ENCODE measurements around the gene RBP5.
A peak's percentile ranks its signal among the peaks of the same experiment; 100 is the strongest.

The RBP5 gene

DNA sequence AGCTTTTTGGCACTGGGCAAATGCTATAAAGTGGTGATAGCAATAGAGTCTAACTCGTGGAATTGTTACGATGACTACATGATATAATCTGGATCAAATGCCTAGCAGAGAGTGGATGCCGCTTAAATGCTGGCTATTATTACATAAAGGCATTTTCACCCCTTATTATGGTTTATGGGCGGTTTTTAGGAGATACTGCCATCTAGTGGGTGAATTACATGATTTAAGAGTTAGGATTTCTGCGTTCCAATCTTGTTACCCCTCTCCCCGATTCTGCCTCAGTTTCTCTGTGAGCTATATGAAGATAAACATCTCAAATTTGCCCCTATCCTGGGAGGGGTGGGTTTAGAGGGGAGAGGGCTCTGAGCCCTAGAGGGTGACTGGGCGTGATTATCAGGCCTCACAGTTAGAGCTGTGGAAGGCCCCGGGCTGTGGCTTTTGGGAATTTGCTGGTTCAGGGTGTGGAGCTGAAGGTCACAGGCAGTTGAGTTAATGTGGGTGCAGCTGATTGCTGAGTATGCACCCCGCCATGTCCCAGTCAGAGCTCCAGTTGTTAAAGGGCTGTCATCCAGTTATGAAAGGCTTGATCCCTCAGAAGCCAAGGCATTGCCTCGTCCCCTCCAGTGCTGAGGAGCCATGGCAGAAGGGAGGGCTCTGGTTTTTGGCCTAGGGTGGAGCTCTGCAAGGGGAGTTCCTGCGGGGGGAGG is 15.9 kb upstream of the RBP5 start:
- no peak for DNase-seq

DNA sequence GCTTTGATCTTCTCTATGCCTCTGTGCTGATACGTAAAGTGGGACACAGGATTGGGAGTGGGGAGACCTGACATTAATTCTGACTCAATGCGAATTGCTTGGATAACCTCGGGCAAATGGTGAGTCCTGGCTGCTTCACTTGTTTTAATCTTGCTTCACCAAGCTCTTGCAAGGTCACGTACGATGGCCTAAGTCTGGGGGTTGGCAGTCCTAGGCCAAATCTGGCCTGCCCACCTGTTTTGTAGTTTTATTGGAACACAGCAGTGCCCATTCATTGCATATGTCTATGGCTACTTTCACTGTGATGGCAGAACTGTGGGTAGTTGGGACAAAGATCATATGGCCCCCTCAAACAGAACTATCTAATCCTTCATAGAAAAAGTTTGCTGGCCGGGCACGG is 14.9 kb upstream of the RBP5 start:
- DNase-seq: no peak

DNA sequence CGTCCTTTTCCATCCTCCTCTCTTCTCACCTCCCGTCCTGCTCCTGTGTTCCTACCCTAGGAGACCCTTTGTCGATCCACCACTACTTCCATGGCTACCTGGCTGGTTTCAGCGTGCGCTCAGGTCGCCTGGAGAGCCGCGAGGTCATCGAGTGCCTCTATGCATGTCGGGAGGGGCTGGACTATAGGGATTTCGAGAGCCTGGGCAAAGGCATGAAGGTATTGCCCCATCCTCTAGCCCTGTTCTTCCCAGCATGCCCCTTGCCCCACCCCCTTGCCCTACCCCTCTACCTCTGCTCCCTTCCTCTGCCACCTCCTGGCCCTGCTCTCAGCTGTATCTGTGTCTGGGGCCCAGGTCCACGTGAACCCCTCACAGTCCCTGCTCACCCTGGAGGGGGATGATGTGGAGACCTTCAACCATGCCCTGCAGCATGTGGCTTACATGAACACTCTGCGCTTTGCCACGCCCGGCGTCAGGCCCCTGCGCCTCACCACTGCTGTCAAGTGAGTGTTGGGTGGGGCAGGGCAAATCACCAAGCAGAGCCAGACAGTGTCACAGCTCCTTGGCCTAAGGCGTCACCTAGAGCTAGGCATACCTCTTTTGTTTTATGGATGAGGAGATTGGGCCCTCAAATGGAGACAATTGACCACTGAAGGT is 14.2 kb upstream of the RBP5 start:
- no peak for DNase-seq

DNA sequence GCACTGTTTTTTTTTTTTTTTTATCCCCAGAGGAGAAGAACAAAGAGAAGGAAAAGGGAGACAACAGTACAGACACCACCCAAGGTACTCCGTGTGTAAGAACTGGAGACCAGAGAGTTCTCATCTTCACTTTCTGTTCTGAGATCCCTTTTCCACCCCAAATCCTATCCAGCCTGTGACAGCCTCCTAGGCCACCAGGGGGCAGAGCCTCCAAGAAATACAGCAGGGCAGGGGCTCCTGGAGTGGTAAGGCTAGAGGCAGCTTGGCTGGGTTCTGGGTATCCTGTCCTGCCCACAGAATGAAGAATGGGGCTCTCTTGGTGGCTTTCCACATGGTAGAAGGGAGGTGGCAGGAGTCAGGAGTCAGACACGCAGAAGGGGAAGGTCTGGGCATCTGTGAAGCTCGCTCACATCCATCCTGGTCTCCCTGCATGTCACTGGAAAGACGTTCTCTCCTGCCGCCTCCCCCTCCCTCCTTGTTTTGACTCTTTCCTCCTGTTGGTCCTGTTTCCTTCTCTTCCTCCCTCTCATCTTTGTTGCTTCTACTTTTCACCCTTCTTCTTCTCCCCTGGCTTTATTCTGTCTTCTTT is 13.5 kb upstream of the RBP5 start:
- DNase-seq: no peak

DNA sequence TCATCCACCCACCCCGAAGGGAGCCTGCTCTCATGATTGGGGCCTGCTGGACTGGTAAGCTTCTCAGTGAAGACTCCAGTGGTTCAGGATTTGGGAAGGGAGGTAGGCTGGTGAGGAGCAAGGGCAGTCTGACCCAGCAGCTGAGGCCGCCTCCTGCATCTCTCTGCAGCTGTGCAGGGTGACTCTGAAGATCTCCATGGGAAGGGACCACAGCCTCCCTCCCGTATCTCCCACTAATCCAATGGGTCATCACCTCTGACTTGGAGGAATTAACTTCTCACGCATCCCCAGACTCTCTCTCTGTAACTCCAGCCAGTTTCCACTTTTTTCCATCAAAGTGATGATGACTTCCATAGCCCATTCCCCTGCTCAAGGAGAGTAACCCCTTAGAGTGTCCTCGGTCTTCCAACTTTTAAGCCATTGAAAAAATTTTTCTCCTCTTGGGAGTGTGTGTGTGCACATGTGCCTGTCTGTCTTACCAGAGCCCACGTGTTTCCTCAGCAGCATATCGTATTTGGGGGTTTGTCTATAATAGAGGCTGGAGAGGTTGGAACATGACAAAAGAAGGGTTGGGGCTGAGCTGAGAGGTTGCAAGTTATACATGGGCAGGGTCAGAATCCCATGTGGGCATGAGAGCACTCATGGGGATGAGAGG is 12.8 kb upstream of the RBP5 start:
- no peak for DNase-seq

DNA sequence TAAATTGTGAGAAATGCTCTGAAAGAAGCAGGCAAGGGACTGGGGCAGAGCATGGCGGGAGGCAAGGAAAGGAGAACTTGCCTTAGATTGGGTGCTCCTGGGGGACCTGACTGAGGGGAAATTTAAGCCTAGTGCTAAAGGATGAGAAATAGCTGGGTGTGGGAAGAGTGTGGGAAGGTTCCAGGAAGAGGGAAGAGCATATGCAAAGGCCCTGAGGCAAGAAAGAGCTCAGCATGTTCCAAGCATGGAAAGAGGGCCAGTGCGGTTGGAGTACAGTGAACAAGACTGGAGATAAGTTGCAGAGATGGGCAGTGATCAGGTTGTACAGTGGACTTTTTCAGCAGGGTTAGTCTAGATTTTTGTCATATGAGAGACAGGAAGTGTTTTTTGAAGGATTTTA is 10.5 kb upstream of the RBP5 start:
- DNase-seq: no peak

DNA sequence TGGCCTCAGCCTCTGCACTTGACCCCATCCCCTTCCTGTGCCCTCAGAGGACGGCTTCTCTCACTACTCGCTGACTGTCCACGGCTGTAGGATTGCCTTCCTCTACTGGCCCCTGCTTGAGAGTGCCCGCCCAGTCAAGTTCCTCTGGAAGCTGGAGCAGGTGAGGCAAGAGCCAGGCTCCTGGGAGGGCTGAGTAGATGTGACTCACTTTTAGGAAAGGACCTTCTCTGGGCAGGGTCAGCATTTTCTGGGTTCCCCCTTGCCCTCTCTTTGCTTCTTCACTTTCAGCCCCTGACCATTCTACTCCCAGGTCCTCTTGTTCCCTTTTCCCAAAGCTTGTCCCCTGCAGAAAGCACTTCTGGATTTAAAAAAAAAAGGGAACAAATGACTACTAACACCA is 9.2 kb upstream of the RBP5 start:
- DNase-seq: no peak

DNA sequence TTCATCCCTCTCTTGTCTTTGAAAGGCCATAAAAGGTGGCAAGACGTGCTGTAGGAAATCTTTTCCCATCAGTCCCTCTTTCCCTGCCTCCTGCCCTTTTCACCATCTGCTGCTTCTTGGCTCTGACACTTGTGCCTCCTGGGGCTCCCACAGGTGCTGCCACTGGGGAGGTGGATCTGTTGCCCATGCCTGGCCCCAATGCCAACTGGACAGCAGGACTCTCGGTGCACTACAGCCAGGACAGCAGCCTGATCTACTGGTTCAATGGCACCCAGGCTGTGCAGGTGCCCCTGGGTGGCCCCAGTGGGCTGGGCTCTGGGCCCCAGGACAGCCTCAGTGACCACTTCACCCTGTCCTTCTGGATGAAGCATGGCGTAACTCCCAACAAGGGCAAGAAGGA is 8.0 kb upstream of the RBP5 start:
- no peak for DNase-seq

DNA sequence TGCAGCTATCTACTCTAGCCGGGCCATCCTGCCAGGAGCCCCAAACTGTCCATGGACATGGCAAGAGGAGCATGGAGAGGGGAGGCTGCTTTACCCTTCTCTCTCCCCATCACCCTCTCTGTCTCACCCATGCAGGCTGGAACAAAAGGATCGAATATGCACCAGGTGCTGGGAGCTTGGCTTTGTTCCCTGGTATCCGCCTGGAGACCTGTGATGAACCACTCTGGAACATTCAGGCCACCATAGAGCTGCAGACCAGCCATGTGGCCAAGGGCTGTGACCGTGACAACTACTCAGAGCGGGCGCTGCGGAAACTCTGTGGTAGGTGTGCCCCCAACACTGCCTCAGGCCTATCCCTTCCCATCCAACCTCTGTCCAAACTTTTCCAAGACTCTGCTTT is 7.4 kb upstream of the RBP5 start:
- no peak for DNase-seq

DNA sequence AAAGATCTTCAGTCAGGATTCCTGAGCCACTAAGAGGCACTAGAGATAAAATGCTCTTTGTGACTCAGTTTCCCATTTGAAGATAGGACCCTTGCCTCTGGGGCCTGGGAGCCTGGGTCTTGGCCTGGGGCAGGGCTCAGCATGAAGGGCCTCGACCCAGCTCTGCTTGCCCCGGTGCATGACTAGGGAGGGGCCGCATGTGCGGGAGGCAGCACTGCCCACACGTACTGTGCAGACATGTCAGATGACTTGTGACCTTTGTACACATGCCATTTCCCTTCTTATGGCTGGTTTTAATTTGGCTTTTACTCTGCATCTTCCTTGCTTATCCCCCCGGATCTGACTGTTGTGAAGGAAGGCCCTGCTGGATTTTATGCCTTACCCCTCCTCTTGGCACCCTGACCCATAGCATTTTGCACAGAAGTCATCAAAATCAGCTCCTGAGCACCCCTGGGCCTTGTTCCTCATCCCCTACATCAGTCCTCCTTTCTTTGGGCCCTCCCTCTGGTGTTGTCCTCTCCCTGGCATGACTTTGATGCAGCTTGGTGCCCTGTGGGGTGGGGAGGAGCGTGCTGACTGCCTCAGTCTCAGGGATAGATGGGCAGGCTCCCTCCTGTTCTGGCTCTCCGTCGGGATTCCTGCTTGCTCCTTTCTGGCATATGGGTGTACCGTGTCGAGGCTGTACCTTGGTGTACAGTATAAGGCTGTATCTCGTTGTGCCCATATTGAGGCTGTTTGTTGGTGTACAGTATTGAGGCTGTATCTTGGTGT is 5.9 kb upstream of the RBP5 start:
- DNase-seq: no peak

DNA sequence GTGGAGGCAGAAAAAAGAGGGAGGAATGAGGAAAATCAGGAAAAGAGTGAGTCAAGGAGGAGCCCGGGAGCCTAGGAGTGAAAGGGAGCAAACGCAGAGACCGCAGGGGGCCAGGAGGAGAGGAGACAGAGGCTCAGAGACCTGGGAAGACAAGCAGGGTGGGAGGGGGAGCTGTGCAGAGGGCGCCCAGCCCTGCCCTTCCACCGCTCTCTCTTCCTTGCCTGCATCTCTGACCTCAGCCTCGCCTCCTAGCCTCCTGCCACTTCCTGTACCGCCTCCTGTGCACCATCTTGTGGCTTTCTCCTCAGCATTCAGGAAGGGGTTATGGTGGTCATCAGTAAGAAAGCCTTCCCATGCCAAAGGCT is 2.8 kb upstream of the RBP5 start:
- no peak for DNase-seq

DNA sequence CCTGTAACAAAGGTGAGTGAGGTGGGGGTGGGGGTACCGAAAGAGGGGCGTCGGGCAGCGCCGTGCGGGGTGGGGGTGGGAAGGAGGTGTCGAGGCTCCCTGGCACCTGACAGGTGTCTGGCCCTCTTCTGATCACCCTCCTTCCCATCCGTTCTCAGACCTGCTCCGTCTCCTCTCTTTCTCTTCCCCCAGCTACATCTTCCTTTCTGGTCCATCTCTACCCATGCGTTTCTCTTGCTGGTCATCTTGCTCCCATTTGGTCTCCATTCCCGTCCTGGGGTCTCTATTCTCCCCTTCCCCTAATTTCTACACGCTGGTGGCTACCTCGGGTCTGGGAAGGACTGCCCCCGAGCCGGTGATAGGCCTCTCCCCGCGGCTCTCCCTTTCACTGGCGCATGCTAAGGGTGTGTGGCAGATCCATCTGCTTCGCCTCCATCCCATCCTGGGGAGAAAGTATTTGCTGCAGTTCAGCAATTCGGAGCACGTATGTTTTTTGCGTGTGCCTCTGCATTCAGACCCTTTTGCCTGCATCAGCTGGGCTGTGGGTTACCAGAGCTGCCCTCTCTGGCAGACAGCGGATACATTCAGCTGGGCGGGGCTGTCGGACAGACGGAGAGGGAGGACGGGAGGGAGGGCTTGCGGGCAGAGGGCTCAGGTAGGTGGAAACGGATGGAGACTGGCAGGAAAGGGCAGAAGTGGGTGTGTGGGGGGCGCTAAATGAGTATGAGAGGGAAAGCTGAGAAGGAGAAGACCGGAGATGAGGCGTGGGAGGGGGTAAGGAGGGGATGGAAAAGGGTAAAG is 2.2 kb upstream of the RBP5 start:
- DNase-seq: no peak

DNA sequence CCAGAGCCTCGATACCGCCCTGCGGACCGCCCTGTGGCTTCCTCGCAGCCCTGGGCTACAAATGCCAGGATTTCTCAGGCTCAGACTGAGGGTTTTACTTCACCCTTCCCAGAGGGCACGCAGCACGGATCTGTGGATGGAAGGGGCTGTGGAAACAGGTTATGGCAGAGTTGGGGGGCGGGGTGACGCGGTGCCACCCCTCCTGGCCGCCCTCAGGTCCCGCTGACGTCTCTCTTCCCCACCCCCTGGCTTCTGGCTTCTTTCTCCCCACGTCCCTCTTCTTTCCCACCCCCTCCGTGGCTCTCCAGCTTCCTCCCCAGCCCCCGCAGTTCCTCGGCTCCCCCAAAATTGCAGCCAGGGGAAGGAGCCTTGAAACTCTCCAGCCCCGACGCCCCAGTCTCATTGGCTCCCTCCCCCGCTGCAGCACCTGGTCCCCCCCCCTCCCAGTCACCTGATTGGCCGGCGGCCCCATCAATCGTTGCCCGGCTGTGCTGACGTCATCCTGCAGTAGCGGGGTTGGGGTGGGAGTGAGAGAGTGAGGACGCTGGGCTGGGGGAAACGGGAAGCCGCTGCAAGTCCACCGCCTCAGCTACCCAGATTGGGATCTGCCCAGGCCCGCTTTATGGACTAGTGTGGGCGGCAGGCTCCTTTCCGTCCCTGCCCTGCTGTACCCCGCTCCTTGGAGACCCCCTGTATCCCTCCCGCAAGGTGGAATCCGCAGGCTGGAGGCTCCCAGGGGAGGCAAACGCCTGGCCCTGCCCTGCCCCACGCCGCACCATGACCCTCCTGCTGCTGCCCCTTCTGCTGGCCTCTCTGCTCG is 1.4 kb upstream of the RBP5 start, which contains the start of gene CLSTN3:
CLSTN3 (plus strand) TSS at position 500 of the 820 bp plus-strand sequence; CDS start at position 778, 278 bp downstream.
- peak; percentile 82 for DNase-seq

DNA sequence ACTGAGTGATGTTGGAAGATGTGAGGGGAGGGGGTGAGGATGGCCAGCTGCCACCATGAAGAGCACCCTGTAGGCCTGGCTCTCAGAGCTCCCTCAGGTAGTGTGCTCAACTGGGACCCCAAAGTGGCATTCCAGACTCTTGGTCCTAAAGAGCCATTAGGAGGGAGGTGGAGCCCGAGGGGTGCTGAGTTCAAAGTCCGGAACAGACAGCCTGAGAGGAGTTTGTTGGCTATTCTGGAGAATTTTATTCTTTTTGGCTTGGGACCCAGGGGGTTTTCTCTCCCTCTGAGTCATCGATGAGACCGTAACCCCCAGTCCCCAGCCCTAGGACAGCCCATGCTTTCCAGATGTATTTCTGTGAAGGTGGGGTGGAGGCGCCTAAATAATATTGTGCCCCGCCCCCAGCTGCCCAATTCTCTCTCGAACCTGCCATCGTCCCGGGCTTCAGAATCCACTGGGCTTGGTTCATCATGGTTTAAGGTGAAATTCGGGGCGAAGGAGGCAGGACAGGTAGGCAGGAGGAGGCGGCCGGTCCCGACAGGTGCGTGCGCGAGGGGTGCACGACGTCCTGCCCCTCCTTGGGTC is 690 bp upstream of the RBP5 start:
- no peak for DNase-seq

DNA sequence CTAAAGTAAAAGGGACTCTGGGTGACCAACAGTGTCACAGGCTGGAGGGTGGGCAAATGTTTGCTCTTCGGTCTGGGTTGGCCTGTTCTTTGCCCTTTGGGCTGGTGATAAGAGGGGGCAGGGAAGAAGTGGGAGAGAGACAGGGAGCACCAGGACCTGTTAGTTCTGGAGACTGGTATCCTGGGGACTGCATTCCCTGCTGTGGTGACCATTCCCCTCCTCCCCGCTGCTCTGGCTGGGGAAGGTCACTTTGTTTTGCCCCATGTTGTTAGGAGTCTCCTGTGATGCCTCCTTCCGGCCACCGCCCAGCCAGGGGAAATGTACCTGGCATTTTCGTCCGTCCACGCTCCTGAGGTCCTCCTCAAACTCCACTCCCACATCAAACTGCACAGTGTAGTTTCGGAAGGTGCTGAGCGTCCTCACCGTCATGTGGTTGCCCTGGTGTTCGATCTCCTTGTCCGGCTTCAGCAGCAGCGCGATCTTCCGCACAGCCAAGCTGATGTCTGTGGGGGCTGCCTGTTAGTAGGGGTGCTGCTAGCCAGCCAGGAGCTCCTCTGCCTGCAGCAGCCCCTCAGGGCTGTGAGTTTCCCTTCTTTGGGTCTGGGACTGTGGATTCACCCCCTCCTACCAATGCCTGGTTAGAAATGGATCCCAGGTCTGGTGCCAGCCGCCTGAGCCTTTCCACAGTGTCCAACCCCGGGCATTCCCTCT is 618 bp downstream of the RBP5 start:
- no peak for DNase-seq

DNA sequence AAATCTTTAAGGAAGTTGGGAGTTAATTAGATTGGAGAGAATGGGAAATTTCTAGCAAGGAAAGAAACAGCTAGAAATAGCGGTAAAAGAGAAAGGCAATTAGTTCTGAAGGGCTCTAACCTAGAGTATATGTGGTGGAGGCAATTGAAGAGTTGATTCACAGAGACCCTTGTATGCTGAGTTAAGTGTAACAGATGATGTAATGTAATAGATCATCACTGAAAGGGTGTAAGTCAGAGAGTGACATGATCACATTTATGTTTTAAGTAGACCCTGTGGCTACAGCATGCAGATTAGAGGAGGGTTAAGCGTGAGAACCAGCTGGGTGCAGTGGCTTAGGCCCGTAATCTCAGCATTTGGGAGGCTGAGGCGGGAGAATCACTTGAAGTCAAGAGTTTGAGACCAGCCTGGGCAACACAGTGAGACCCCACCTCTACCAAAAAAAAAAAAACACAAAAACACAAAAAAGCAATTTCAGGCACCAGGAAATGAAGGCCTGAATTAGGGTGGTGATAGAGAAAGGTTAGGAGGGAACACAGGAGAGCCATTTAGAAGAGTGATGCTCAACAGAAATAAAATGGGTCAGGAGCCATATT is 3.0 kb downstream of the RBP5 start:
- DNase-seq: no peak

DNA sequence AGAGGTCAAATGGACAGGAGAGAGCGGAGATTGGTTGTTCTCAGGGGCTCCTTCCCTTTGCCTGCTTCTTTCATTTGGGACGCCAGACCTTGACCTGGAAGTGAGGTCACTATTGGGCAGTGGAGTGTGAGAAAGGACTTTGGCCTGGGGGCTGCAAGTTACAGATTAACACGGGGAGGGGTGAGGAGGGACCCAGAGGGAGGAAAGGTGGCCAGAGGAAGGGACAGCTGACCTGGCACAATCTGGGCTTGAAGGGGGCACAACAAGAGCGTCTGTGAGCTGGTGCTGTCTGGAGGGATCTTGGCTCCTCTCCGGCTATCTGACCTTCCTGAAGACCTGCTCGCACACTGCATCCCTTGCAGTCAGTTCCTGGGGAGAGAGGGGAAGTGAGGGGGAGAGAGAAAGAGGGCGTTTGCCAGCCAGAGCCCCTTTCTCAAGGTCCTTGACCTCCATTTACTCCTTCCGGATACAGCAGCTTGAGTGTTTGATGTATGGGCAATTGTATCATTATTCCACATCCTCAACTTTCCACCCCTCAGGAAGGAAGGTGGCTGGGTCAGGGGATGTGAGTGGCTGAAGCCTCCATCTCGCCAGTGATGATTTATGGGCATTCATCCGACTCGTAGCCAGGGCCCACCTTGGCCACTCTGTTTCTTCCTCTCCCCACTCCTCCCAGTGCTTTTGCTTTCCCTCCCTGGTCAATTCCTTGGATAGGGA is 4.7 kb downstream of the RBP5 start:
- no peak for DNase-seq

DNA sequence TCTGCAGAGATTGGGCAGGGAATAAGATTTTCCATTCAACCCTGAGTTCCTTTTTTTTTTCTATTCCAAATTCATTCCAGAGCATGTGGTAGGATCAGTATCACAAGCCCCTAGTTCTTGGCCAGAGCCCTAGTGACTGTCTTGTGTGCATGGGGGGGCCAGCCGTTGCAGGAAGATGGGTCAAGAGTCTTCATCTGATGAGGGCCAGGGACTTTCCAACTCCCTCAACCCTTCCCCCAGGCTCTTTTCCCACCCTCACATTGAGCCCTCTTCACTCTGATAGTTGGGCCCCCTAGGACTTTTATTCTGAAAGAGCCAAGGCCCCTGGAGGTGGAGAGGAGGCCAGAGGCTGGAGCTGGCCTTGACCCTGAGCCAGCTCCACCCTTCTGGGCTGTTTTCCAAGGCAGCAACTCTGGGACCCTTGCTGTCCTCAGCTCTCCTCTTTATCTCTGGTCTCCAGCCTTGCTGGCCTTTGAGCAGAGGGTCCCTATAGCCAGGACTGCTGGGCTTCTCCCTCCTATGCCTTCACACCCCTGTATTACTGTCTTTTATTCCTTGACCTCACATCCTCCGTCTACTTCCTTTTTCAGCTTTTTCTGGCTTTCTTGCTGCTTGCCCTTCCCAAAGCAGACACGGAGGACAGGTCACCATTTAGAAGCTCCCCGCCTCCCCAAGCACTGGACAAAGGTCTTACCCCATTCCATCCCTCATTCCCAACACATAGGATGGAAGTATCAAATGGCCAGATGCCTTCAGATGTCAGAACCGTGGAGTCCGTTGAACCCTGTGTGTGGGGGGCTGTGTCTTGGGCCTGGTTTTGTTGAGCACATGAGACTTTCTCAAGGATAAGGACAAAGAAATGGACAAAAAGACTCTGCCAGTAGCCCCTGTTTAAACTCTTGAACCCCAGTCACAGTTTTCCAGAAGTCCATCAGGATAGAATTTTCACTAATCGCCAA is 5.6 kb downstream of the RBP5 start:
- no peak for DNase-seq
